ENCODE results near the gene GRHL1.

Gene GRHL1

GRCh38 chr2:9961013-9961412 is 9.5 kb downstream of the GRHL1 start:
- Histone ChIP-seq H3K4me2 (no peak overlapping the region), H3K9ac (no peak overlapping the region), H3K36me3 (no peaks in the 10 kb centered on the region), H3K27me3 (no peaks in the 10 kb centered on the region), H3K4me1 (peaks cover 6% of the 10 kb centered on the region), H3K4me3 (no peak overlapping the region), H3K9me3 (no peaks in the 10 kb centered on the region), H3K27ac (no peak overlapping the region), H4K20me1 (no peaks in the 10 kb centered on the region)
- no peak for TF ChIP-seq Cebpa-rat (IDR thresholded peaks at IDR 0.05)

GRCh38 chr2:9964334-9964980 is 13.0 kb downstream of the GRHL1 start:
- no peak overlapping the region for H3K4me3 ChIP-seq
- no peaks in the 10 kb centered on the region for H4K20me1 ChIP-seq
- no peaks in the 10 kb centered on the region for H3K27me3 ChIP-seq
- H3K4me1 ChIP-seq, result 0 out of 2 replicates have a peak, but pooled peaks cover 6% of the 10 kb centered on the region
- no peaks in the 10 kb centered on the region for H3K9me3 ChIP-seq
- no peak overlapping the region for H3K27ac ChIP-seq
- H3K4me2 ChIP-seq, result no peak overlapping the region
- H3K9ac ChIP-seq, result no peak overlapping the region
- H3K36me3 ChIP-seq, result no peaks in the 10 kb centered on the region
- TF ChIP-seq Cebpa-rat (IDR thresholded peaks at IDR 0.05), result no peak

- Histone ChIP-seq H3K9me3 (no peaks in the 10 kb centered on the region), H3K4me2 (no peak overlapping the region), H3K4me3 (no peak overlapping the region), H3K27me3 (no peaks in the 10 kb centered on the region), H3K4me1 (0 out of 2 replicates have a peak, but pooled peaks cover 6% of the 10 kb centered on the region), H3K9ac (no peak overlapping the region), H3K27ac (no peak overlapping the region), H4K20me1 (no peaks in the 10 kb centered on the region), H3K36me3 (no peaks in the 10 kb centered on the region)
- no peak for TF ChIP-seq Cebpa-rat (IDR thresholded peaks at IDR 0.05)
These were observed 13.8 kb downstream of the GRHL1 start for GRCh38 chr2:9965119-9965822.

GRCh38 chr2:9966491-9967022 is 15.1 kb downstream of the GRHL1 start:
- Histone ChIP-seq H4K20me1 (no peaks in the 10 kb centered on the region), H3K27ac (no peak overlapping the region), H3K36me3 (no peaks in the 10 kb centered on the region), H3K4me1 (0 out of 2 replicates have a peak, but pooled peaks cover 6% of the 10 kb centered on the region), H3K27me3 (no peaks in the 10 kb centered on the region), H3K9ac (no peak overlapping the region), H3K4me2 (no peak overlapping the region), H3K4me3 (no peak overlapping the region), H3K9me3 (no peaks in the 10 kb centered on the region)
- no peak for TF ChIP-seq Cebpa-rat (IDR thresholded peaks at IDR 0.05)

- no peak overlapping the region for H3K4me3 ChIP-seq
- H3K27me3 ChIP-seq, result no peaks in the 10 kb centered on the region
- H3K36me3 ChIP-seq, result no peaks in the 10 kb centered on the region
- no peak for TF ChIP-seq Cebpa-rat (IDR thresholded peaks at IDR 0.05)
- no peaks in the 10 kb centered on the region for H3K9me3 ChIP-seq
- H4K20me1 ChIP-seq, result no peaks in the 10 kb centered on the region
- 0 out of 2 replicates have a peak, but pooled peaks cover 6% of the 10 kb centered on the region for H3K4me1 ChIP-seq
- no peak overlapping the region for H3K4me2 ChIP-seq
- no peak overlapping the region for H3K27ac ChIP-seq
- H3K9ac ChIP-seq, result no peak overlapping the region
These were observed 15.7 kb downstream of the GRHL1 start for GRCh38 chr2:9967053-9967775.

GRCh38 chr2:9968553-9969497 is 17.3 kb downstream of the GRHL1 start:
- Histone ChIP-seq H3K4me2 (no peak overlapping the region), H4K20me1 (no peaks in the 10 kb centered on the region), H3K27me3 (no peaks in the 10 kb centered on the region), H3K9me3 (no peaks in the 10 kb centered on the region), H3K9ac (no peak overlapping the region), H3K27ac (no peak overlapping the region), H3K4me3 (no peak overlapping the region), H3K36me3 (no peaks in the 10 kb centered on the region), H3K4me1 (0 out of 2 replicates have a peak, but pooled peaks cover 6% of the 10 kb centered on the region)
- TF ChIP-seq Cebpa-rat (IDR thresholded peaks at IDR 0.05), result no peak

GRCh38 chr2:9970200-9971044 is 18.9 kb downstream of the GRHL1 start:
- H4K20me1 ChIP-seq, result no peaks in the 10 kb centered on the region
- no peak overlapping the region for H3K27ac ChIP-seq
- H3K27me3 ChIP-seq, result no peaks in the 10 kb centered on the region
- H3K4me1 ChIP-seq, result 0 out of 2 replicates have a peak, but pooled peaks cover 6% of the 10 kb centered on the region
- H3K9me3 ChIP-seq, result no peaks in the 10 kb centered on the region
- no peaks in the 10 kb centered on the region for H3K36me3 ChIP-seq
- no peak overlapping the region for H3K4me2 ChIP-seq
- H3K4me3 ChIP-seq, result no peak overlapping the region
- no peak for TF ChIP-seq Cebpa-rat (IDR thresholded peaks at IDR 0.05)
- no peak overlapping the region for H3K9ac ChIP-seq

GRCh38 chr2:9971105-9971818 is 19.8 kb downstream of the GRHL1 start:
- H3K36me3 ChIP-seq, result no peaks in the 10 kb centered on the region
- H3K27ac ChIP-seq, result no peak overlapping the region
- H3K4me2 ChIP-seq, result no peak overlapping the region

More at GRCh38 chr2:9971105-9971818, 19.8 kb downstream of the GRHL1 start:
- Histone ChIP-seq H3K4me1 (0 out of 2 replicates have a peak, but pooled peaks cover 6% of the 10 kb centered on the region), H3K9ac (no peak overlapping the region), H3K4me3 (no peak overlapping the region), H3K27me3 (no peaks in the 10 kb centered on the region), H3K9me3 (no peaks in the 10 kb centered on the region), H4K20me1 (no peaks in the 10 kb centered on the region)
- TF ChIP-seq Cebpa-rat (IDR thresholded peaks at IDR 0.05), result no peak

All from BLaER1 (cell line).